Measurements from ENCODE around the gene GRXCR2. TPM values are rescaled to one million over a fixed set of nuclear protein-coding genes. Genes with fewer than 3 reads are reported as not detected.
"Not testable (repeated sequence)": the region's sequence is repeated elsewhere in the genome, so short reads cannot be mapped to it uniquely, and the experiment has no call there.

The GRXCR2 gene
- total RNA-seq, 2 donors from 2014 or later, result not detected

DNA sequence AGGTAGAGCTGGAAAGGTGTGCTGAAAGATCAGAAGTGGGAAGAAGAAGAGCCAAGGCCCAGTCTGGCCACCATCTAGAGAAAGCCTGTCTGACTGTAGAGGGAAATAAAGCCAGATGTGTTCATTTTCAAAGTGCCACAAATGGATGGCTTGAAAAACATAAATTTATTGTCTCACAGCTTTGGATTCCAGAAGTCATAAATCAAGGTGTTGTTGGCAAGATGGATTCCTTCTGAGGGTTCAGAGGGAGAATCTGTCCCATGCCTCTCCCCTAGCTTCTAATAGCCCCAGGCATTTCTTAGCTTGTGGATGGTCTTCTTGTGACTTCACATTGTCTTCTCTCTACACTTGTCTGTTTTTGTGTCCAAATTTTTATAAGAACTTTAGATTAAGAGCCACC is 31.5 kb downstream of the GRXCR2 start:
- H3K4me1 ChIP-seq (replicated peaks), result no peaks in the 10 kb centered on the region

DNA sequence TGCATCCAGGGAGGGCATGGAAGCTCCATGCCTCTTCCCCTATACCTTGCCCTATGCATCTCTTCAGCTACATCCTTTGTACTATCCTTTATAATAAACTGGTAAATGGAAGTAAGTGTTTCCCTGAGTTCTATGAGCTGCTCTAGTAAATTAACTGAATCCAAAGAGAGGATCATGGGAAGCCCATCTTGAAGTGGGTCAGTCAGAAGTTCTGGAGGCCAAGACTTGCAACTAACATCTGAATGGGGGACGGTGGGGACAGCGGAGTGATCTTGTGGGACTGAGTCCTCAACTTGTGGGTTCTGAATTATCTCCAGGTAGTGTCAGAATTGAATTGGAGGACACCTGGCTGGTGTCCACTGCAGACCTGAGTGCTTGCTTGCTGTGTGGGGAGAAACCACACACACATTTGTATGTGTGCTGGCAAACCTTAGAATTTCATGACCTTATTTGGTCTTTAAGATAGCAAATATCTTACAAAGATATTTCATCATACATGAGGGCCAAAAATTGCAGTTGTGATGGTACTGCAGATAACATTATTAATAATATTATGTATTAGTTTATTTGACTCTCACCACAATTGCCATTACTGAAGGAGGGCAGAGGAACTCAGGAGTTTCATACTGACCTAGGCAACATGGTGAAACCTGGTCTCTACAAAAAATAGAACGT is 32.2 kb downstream of the GRXCR2 start:
- TF ChIP-seq POLR2AphosphoS5 (IDR thresholded peaks at IDR 0.05) (no peak), POLR2A (IDR thresholded peaks at IDR 0.05) (no peak)
- TF ChIP-seq, protein P1, sequence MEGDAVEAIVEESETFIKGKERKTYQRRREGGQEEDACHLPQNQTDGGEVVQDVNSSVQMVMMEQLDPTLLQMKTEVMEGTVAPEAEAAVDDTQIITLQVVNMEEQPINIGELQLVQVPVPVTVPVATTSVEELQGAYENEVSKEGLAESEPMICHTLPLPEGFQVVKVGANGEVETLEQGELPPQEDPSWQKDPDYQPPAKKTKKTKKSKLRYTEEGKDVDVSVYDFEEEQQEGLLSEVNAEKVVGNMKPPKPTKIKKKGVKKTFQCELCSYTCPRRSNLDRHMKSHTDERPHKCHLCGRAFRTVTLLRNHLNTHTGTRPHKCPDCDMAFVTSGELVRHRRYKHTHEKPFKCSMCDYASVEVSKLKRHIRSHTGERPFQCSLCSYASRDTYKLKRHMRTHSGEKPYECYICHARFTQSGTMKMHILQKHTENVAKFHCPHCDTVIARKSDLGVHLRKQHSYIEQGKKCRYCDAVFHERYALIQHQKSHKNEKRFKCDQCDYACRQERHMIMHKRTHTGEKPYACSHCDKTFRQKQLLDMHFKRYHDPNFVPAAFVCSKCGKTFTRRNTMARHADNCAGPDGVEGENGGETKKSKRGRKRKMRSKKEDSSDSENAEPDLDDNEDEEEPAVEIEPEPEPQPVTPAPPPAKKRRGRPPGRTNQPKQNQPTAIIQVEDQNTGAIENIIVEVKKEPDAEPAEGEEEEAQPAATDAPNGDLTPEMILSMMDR (IDR thresholded peaks at IDR 0.05), result no peak
- Histone ChIP-seq H3K27me3 (replicated peaks; ENCODE audit: insufficient read depth) (no peaks in the 10 kb centered on the region), H3K27ac (no peak overlapping the region), H3K36me3 (no peaks in the 10 kb centered on the region), H3K4me1 (replicated peaks) (no peaks in the 10 kb centered on the region), H3K4me3 (no peak overlapping the region), H3K9me3 (no peaks in the 10 kb centered on the region)
- WGBS, result 91% methylated on average over 3 of the region's 3 CpGs
- no peak for DNase-seq (ENCODE audit: low spot score)
- intact Hi-C loops (cut with DNase I), result no loop called here

More for the DNA sequence above, 31.5 kb downstream of the GRXCR2 start:
- intact Hi-C loops (cut with DNase I), result no loop called here
- H3K27me3 ChIP-seq (replicated peaks; ENCODE audit: insufficient read depth), result no peaks in the 10 kb centered on the region
- no peak overlapping the region for H3K27ac ChIP-seq
- H3K4me3 ChIP-seq, result no peak overlapping the region
- no peaks in the 10 kb centered on the region for H3K9me3 ChIP-seq
- TF ChIP-seq POLR2AphosphoS5 (IDR thresholded peaks at IDR 0.05), result no peak
- no peak for TF ChIP-seq POLR2A (IDR thresholded peaks at IDR 0.05)
- TF ChIP-seq, protein P1 (IDR thresholded peaks at IDR 0.05), result no peak
- no peak for DNase-seq (ENCODE audit: low spot score)
- no peaks in the 10 kb centered on the region for H3K36me3 ChIP-seq

DNA sequence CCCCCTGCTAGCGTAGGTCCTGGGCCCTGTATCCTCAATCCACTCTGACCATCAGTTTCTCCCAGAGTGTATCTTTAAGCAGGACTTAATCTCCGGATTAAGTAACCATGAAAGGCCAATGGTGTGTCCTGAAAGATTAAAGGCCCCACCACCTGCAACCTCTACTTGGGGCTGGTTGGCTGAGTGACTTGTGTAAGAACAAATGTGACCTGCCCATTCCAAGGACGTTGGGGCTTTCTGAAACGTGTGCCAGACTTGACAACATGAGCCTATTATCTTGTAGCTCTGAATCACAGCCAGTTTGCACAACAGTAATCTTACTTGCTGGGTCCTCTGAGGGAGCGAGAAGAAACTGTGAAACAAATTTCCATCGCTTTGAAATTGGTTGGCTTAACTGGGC is 34.5 kb downstream of the GRXCR2 start:
- intact Hi-C loops (cut with DNase I), result no loop called here
- Histone ChIP-seq H3K4me3 (no peak overlapping the region), H3K27ac (no peak overlapping the region), H3K9me3 (no peaks in the 10 kb centered on the region), H3K27me3 (replicated peaks; ENCODE audit: insufficient read depth) (no peaks in the 10 kb centered on the region), H3K4me1 (replicated peaks) (no peaks in the 10 kb centered on the region), H3K36me3 (no peaks in the 10 kb centered on the region)
- WGBS, result 78% methylated on average over 6 of the region's 6 CpGs
- TF ChIP-seq, protein P1 (IDR thresholded peaks at IDR 0.05), result no peak
- TF ChIP-seq POLR2A (IDR thresholded peaks at IDR 0.05) (no peak), POLR2AphosphoS5 (IDR thresholded peaks at IDR 0.05) (no peak)
- DNase-seq (ENCODE audit: low spot score), result no peak

DNA sequence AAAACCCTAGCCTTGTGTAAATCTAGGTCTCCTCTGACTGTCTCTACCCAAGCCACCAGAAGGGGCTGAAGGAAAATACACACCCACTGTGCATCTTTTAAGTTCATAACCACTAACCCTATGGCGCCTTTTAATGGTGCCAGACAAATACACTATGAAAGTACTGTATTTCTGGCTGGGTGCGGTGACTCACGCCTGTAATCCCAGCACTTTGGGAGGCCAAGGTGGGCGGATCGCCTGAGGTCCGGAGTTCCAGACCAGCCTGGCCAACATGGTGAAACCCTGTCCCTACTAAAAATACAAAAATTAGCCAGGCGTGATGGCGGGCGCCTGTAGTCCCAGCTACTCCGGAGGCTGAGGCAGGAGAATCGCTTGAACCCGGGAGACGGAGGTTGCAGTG is 36.6 kb downstream of the GRXCR2 start:
- H3K4me1 ChIP-seq (replicated peaks); H3K27ac ChIP-seq; H3K36me3 ChIP-seq; H3K4me3 ChIP-seq; H3K9me3 ChIP-seq; intact Hi-C loops (cut with DNase I); DNase-seq (ENCODE audit: low spot score); H3K27me3 ChIP-seq (replicated peaks; ENCODE audit: insufficient read depth): not testable (repeated sequence)
- 95% methylated on average over 13 of the region's 13 CpGs for WGBS

DNA sequence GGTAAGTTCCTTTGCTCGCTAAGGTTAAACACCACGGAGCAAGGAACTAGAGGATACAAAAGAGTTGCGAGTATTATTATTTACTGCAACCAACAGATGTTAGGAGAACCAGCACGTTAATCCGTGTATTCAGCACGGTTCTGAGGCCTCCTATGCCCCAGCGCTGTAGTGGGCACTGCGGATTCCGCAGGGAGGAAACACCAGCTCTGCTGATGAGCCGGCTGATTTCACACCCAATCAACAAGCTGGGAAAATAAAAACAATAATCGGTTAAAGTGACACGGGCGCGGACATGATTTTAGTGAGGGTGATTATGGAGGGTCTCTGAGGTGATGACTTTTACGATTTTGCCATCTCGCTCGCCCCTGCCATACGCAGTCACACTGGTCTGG is 37.0 kb downstream of the GRXCR2 start:
- 29% methylated on average over 18 of the region's 18 CpGs for WGBS
- intact Hi-C loops (cut with DNase I), result no loop called here
- Histone ChIP-seq H3K4me3 (peak overlapping the region; percentile 55 to 56), H3K9me3 (no peaks in the 10 kb centered on the region), H3K27me3 (replicated peaks; ENCODE audit: insufficient read depth) (no peaks in the 10 kb centered on the region), H3K36me3 (no peaks in the 10 kb centered on the region), H3K27ac (peak overlapping the region; percentile 43 to 64), H3K4me1 (replicated peaks) (no peaks in the 10 kb centered on the region)
- DNase-seq (ENCODE audit: low spot score), result no peak
- TF ChIP-seq POLR2A (IDR thresholded peaks at IDR 0.05) (no peak), POLR2AphosphoS5 (IDR thresholded peaks at IDR 0.05) (no peak)
- TF ChIP-seq, protein P1 (IDR thresholded peaks at IDR 0.05), result no peak

Measured in prostate gland (tissue), 2 donors.